HepG2 (cell line): Measurements from ENCODE around the gene GGA3. TPM values are rescaled to one million over a fixed set of nuclear protein-coding genes. Genes with fewer than 3 reads are reported as not detected.

Experiments used
- AHDC1 ChIP-seq: sonication (generic); formaldehyde crosslinking; IDR thresholded peaks from 2 replicates; pipeline ENCODE4 v1.5.1; 2020; ENCODE audit warnings: mild to moderate bottlenecking, missing genetic modification reagents, borderline replicate concordance
- FOXK2 ChIP-seq: fragments of 450-650 bp; IDR thresholded peaks from 2 replicates; pipeline ENCODE4 v1.6.1; 2016
- FOXP1 ChIP-seq, 2 experiments: fragments of 450-650 bp in 1 of 2; IDR thresholded peaks; 2 replicates each; pipeline ENCODE4 v1.6.1; 2017 to 2018; ENCODE audit warnings: antibody characterized with exemption in 1 of 2
- IRF2 ChIP-seq: IDR thresholded peaks from 2 replicates; pipeline ENCODE4 v1.6.1; 2018; ENCODE audit warnings: missing genetic modification reagents, missing compliant biosample characterization
- MAF1 ChIP-seq: sonication (generic); formaldehyde crosslinking; IDR thresholded peaks from 2 replicates; pipeline ENCODE4 v1.5.0; 2020; ENCODE audit warnings: missing genetic modification reagents, borderline replicate concordance
- NAIF1 ChIP-seq: sonication (generic); formaldehyde crosslinking; IDR thresholded peaks from 2 replicates; pipeline ENCODE4 v1.5.0; 2020; ENCODE audit warnings: mild to moderate bottlenecking, missing genetic modification reagents, borderline replicate concordance
- NFIC ChIP-seq: IDR thresholded peaks from 2 replicates; pipeline ENCODE4 v1.6.1; 2012; ENCODE audit warnings: mild to moderate bottlenecking, low read length, inconsistent platforms
- NR2F1 ChIP-seq, 2 experiments: fragments of 450-650 bp in 1 of 2; formaldehyde crosslinking in 1 of 2; IDR thresholded peaks; 2 replicates each; pipeline versions ENCODE4 v1.5.0 to v1.6.1; 2016 to 2020; ENCODE audit warnings: mild to moderate bottlenecking in 1 of 2, missing compliant biosample characterization in 1 of 2, missing genetic modification reagents in 1 of 2, moderate library complexity in 1 of 2
- RBFOX2 ChIP-seq: fragments of 200-400 bp; formaldehyde crosslinking; IDR thresholded peaks from 2 replicates; pipeline ENCODE4 v1.6.1; 2017; ENCODE audit warnings: low read depth, mild to moderate bottlenecking, low read length
- RBM39 ChIP-seq: fragments of 200-400 bp; formaldehyde crosslinking; IDR thresholded peaks from one replicate; pipeline ENCODE4 v1.6.1; 2018; ENCODE audit warnings: antibody characterized with exemption, mild to moderate bottlenecking, low read depth, low read length; ENCODE audit not compliant: poor library complexity, severe bottlenecking
- SALL1 ChIP-seq: sonication (generic); formaldehyde crosslinking; IDR thresholded peaks from 2 replicates; pipeline ENCODE4 v1.8.0; 2022; ENCODE audit warnings: mild to moderate bottlenecking, missing genetic modification reagents
- SRF ChIP-seq: IDR thresholded peaks from 2 replicates; pipeline ENCODE4 v1.6.1; 2011; ENCODE audit warnings: mild to moderate bottlenecking, low read depth, low read length, moderate library complexity
- SSRP1 ChIP-seq: IDR thresholded peaks from 2 replicates; pipeline ENCODE4 v1.6.1; 2016; ENCODE audit warnings: control low read depth
- ZBTB21 ChIP-seq: sonication (generic); formaldehyde crosslinking; IDR thresholded peaks from 2 replicates; pipeline ENCODE4 v1.4.0; 2020; ENCODE audit warnings: missing genetic modification reagents
- ZNF160 ChIP-seq: sonication (generic); formaldehyde crosslinking; IDR thresholded peaks from 2 replicates; pipeline ENCODE4 v1.8.0; 2022; ENCODE audit warnings: mild to moderate bottlenecking, inconsistent platforms, missing genetic modification reagents
- ZNF317 ChIP-seq: sonication (generic); formaldehyde crosslinking; IDR thresholded peaks from 2 replicates; pipeline ENCODE4 v1.5.0; 2020; ENCODE audit warnings: mild to moderate bottlenecking, missing genetic modification reagents
- ZNF34 ChIP-seq: sonication (generic); formaldehyde crosslinking; IDR thresholded peaks from 2 replicates; pipeline ENCODE4 v1.4.0; 2020; ENCODE audit warnings: mild to moderate bottlenecking, missing genetic modification reagents, borderline replicate concordance
- ZNF441 ChIP-seq: sonication (generic); formaldehyde crosslinking; IDR thresholded peaks from 2 replicates; pipeline ENCODE4 v1.7.0; 2021; ENCODE audit warnings: missing genetic modification reagents, borderline replicate concordance
- ZNF660 ChIP-seq: sonication (generic); formaldehyde crosslinking; IDR thresholded peaks from 2 replicates; pipeline ENCODE4 v1.5.1; 2020; ENCODE audit warnings: mild to moderate bottlenecking, low read depth, missing genetic modification reagents, borderline replicate concordance
- ZNF713 ChIP-seq: sonication (generic); formaldehyde crosslinking; IDR thresholded peaks from 2 replicates; pipeline ENCODE4 v1.4.0; 2020; ENCODE audit warnings: mild to moderate bottlenecking, missing genetic modification reagents
- polyA plus RNA-seq, 8 experiments: library from polyadenylated mRNA; depleted of rRNA in 3 of 8; stranded (reverse) in 7 of 8; unstranded in 1 of 8; fragments of >200 nt; fragmentation: Illumina TruSeq in 4 of 8; extraction: Trizol in 4 of 8; gene quantifications; 2 replicates each; pipeline versions ENCODE4 v1.2.1 to v1.2.3, GENCODE V29; 2011 to 2016; ENCODE audit warnings: low read depth in 4 of 8, missing spikeins in 1 of 8, mixed read lengths in 1 of 8; ENCODE audit not compliant: insufficient read depth in 1 of 8
- total RNA-seq, 5 experiments: library from RNA; depleted of rRNA; stranded (reverse); fragments of >200 nt; fragmentation: Illumina TruSeq; extraction: Trizol; gene quantifications; 2 replicates each; pipeline ENCODE4 v1.2.3, GENCODE V29; 2016; ENCODE audit warnings: low read depth in 1 of 5
- TF ChIP-seq, protein P1 (sequence below): sonication (generic); formaldehyde crosslinking; IDR thresholded peaks from 2 replicates; pipeline ENCODE4 v1.5.0; 2020; ENCODE audit warnings: missing genetic modification reagents
- TF ChIP-seq, protein P2 (sequence below): sonication (generic); formaldehyde crosslinking; IDR thresholded peaks from 2 replicates; pipeline ENCODE4 v1.5.0; 2020; ENCODE audit warnings: mild to moderate bottlenecking, low read depth, missing genetic modification reagents, borderline replicate concordance
- TF ChIP-seq, protein P3 (sequence below): sonication (generic); formaldehyde crosslinking; IDR thresholded peaks from 2 replicates; pipeline ENCODE4 v1.5.1; 2020; ENCODE audit warnings: missing genetic modification reagents, mild to moderate bottlenecking, borderline replicate concordance

The GGA3 gene
- total and polyA plus RNA-seq, 2 of the 13 experiments (the other 11 are each of a cell fraction or from before 2014, with no cell fraction given) = 28.4 to 43.7 TPM

DNA sequence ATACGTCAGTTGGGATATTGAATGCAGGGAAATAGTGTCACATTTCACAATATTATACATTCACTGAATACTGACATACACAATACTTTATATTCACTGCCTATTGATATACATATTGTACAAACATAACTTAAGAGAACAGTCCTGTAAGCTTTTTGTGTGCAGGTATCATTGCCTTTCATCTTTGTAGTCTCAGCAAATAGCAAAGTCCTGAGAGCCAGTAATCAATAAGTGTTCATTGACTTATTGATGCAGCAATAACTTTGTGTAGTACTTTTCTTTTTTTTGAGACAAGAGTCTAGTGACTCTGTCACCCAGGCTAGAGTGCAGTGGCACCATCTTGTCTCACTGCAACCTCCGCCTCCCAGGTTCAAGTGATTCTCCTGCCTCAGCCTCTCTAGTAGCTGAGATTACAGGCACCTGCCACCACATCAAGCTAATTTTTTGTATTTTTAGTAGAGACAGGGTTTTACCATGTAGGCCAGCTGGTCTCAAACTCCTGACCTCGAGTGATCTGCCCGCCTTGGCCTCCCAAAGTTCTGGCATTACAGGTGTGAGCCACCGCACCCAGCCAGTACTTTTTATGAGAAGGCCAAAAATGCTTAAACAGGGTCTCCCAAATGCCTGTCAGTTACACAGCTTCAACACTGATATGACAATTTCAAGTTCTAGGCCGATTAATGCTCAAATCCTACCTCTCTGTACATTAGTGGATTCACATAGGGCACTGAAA is 61.4 kb downstream of the GGA3 start (continued):
- 0 out of 2 replicates have a peak, but pooled peaks have one; percentile 20 for TF ChIP-seq ZNF441 (CRISPR knock-in tag)
- no peak for TF ChIP-seq ZNF160 (CRISPR knock-in tag)
- TF ChIP-seq NR2F1 (CRISPR knock-in tag; IDR thresholded peaks at IDR 0.05) = no peak
- TF ChIP-seq RBFOX2 = no peak
- TF ChIP-seq ZNF660 (CRISPR knock-in tag) = no peak
- TF ChIP-seq AHDC1 = peak; percentile 78
- peak; percentile 87 for TF ChIP-seq SALL1 (CRISPR knock-in tag)
- TF ChIP-seq, protein P1, sequence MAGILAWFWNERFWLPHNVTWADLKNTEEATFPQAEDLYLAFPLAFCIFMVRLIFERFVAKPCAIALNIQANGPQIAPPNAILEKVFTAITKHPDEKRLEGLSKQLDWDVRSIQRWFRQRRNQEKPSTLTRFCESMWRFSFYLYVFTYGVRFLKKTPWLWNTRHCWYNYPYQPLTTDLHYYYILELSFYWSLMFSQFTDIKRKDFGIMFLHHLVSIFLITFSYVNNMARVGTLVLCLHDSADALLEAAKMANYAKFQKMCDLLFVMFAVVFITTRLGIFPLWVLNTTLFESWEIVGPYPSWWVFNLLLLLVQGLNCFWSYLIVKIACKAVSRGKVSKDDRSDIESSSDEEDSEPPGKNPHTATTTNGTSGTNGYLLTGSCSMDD (CRISPR knock-in tag) = no peak
- TF ChIP-seq ZNF317 (CRISPR knock-in tag) = no peak
- TF ChIP-seq FOXP1 (IDR thresholded peaks at IDR 0.05) = no peak
- TF ChIP-seq FOXP1 (CRISPR knock-in tag; IDR thresholded peaks at IDR 0.05) = peak; percentile 92; the same call in 1 of the 2 replicates
- no peak for TF ChIP-seq NAIF1 (CRISPR knock-in tag)
- TF ChIP-seq RBM39 = no peak
- TF ChIP-seq ZNF713 (CRISPR knock-in tag) = no peak
- TF ChIP-seq MAF1 (CRISPR knock-in tag) = no peak
- no peak for TF ChIP-seq IRF2 (CRISPR knock-in tag)
- TF ChIP-seq, protein P2, sequence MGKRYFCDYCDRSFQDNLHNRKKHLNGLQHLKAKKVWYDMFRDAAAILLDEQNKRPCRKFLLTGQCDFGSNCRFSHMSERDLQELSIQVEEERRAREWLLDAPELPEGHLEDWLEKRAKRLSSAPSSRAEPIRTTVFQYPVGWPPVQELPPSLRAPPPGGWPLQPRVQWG (CRISPR knock-in tag) = no peak
- TF ChIP-seq ZNF34 = no peak
- no peak for TF ChIP-seq SRF
- no peak for TF ChIP-seq SSRP1 (CRISPR knock-in tag)
- TF ChIP-seq NFIC = peak; percentile 73
- TF ChIP-seq ZBTB21 = no peak
- TF ChIP-seq, protein P3, sequence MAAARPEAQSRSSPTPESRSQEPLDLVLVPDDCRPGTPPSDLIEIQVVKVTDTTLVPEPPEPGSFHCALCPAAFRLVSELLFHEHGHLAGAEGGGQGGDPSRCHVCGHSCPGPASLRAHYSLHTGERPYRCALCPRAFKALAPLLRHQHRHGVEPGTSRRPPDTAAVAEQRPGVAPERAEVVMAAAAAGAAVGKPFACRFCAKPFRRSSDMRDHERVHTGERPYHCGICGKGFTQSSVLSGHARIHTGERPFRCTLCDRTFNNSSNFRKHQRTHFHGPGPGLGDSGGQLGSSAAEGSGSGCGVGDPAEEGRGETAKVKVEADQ (CRISPR knock-in tag) = 0 out of 2 replicates have a peak, but pooled peaks have one; percentile 26
- no peak for TF ChIP-seq FOXK2
